ENCODE data around the gene RNF213. TPM values are rescaled to one million over a fixed set of nuclear protein-coding genes. Genes with fewer than 3 reads are reported as not detected.
A peak's percentile ranks its signal among the peaks of the same experiment; 100 is the strongest.

Gene RNF213
- total and polyA plus RNA-seq, 4 donors: 67.0 to 198 (median 106) TPM

GRCh38 chr17:80292521-80292971 lies 31.9 kb downstream of the RNF213 start:
- peaks cover 17 to 76% (median 47%) of the 10 kb centered on the region in 4 donors for H3K36me3 ChIP-seq (ENCODE audit: control insufficient read depth in 4 of 4, insufficient read depth in 4 of 4, low read length in 4 of 4)
- WGBS, 2 donors: 94 to 95% methylated on average over 10 of the region's 10 CpGs
- no peak for ATAC-seq (ENCODE audit: insufficient read depth, low FRiP score)

DNA sequence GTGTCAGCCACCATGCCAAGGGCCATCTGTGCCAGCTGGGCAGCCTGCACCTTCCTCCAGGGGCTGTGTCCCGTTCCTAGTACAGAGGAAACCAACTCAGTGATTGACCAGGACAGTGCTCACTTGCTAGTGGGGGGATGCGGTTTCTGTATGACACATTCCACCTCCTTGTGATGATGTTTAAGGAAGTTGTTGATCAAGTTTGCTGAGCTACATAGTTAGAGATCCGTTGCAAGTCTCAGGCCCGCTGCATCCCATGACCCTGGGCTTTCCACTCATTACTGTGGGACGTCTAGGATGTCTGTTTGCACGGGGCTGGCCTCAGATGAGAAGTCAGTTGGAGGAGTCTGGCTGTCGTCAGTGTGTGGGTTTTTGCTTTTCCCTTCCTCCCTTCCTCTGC lies 33.6 kb downstream of the RNF213 start:
- no peaks in the 10 kb centered on the region for H3K27me3 ChIP-seq (ENCODE audit: control insufficient read depth in 3 of 3, insufficient read depth in 3 of 3, low read length in 2 of 3)
- peaks cover 21 to 71% (median 49%) of the 10 kb centered on the region in 4 donors for H3K36me3 ChIP-seq (ENCODE audit: control insufficient read depth in 4 of 4, insufficient read depth in 4 of 4, low read length in 4 of 4)
- H3K9me3 ChIP-seq (ENCODE audit: control insufficient read depth in 4 of 4, insufficient read depth in 3 of 4, low read length in 3 of 4): no peaks in the 10 kb centered on the region
- 73 to 78% methylated on average over 7 of the region's 7 CpGs for WGBS, 2 donors
- no peak overlapping the region for H3K27ac ChIP-seq (ENCODE audit: low read depth in 1 of 2, low read length in 1 of 2)
- no peak for TF ChIP-seq CTCF (IDR thresholded peaks at IDR 0.05; ENCODE audit: control extremely low read depth, extremely low read depth)
- DNase-seq: no peak
- no peak overlapping the region for H3K9ac ChIP-seq (ENCODE audit: insufficient read depth in 1 of 2, low read length in 2 of 2)
- H3K4me3 ChIP-seq: no peak overlapping the region
- H3K4me1 ChIP-seq (ENCODE audit: control insufficient read depth in 5 of 5, insufficient read depth in 5 of 5, low read length in 5 of 5): no peaks in the 10 kb centered on the region
- no peak for ATAC-seq (ENCODE audit: insufficient read depth, low FRiP score)

More at GRCh38 chr17:80292521-80292971, 31.9 kb downstream of the RNF213 start:
- no peak overlapping the region for H3K27ac ChIP-seq (ENCODE audit: low read depth in 1 of 2, low read length in 1 of 2)
- no peak for TF ChIP-seq CTCF (IDR thresholded peaks at IDR 0.05; ENCODE audit: control extremely low read depth, extremely low read depth)
- DNase-seq: peak in 1 of 3 donors; percentile 12
- H3K27me3 ChIP-seq (ENCODE audit: control insufficient read depth in 3 of 3, insufficient read depth in 3 of 3, low read length in 2 of 3): no peaks in the 10 kb centered on the region
- H3K9me3 ChIP-seq (ENCODE audit: control insufficient read depth in 4 of 4, insufficient read depth in 3 of 4, low read length in 3 of 4): no peaks in the 10 kb centered on the region
- no peak overlapping the region for H3K9ac ChIP-seq (ENCODE audit: insufficient read depth in 1 of 2, low read length in 2 of 2)
- H3K4me1 ChIP-seq (ENCODE audit: control insufficient read depth in 5 of 5, insufficient read depth in 5 of 5, low read length in 5 of 5): no peaks in the 10 kb centered on the region
- H3K4me3 ChIP-seq: no peak overlapping the region

- WGBS, 2 donors: 89 to 91% methylated on average over 6 of the region's 6 CpGs
- H3K27ac ChIP-seq (ENCODE audit: low read depth in 1 of 2, low read length in 1 of 2): no peak overlapping the region
- H3K9me3 ChIP-seq (ENCODE audit: control insufficient read depth in 4 of 4, insufficient read depth in 3 of 4, low read length in 3 of 4): no peaks in the 10 kb centered on the region
- peaks cover 21 to 68% (median 50%) of the 10 kb centered on the region in 4 donors for H3K36me3 ChIP-seq (ENCODE audit: control insufficient read depth in 4 of 4, insufficient read depth in 4 of 4, low read length in 4 of 4)
- no peak overlapping the region for H3K4me3 ChIP-seq
- no peak for TF ChIP-seq CTCF (IDR thresholded peaks at IDR 0.05; ENCODE audit: control extremely low read depth, extremely low read depth)
- no peak for DNase-seq
- H3K9ac ChIP-seq (ENCODE audit: insufficient read depth in 1 of 2, low read length in 2 of 2): no peak overlapping the region
- ATAC-seq (ENCODE audit: insufficient read depth, low FRiP score): no peak
- no peaks in the 10 kb centered on the region for H3K27me3 ChIP-seq (ENCODE audit: control insufficient read depth in 3 of 3, insufficient read depth in 3 of 3, low read length in 2 of 3)
- H3K4me1 ChIP-seq (ENCODE audit: control insufficient read depth in 5 of 5, insufficient read depth in 5 of 5, low read length in 5 of 5): no peaks in the 10 kb centered on the region
These were observed 34.0 kb downstream of the RNF213 start for GRCh38 chr17:80294653-80295052.

GRCh38 chr17:80295146-80295545 lies 34.5 kb downstream of the RNF213 start:
- Histone ChIP-seq H3K27me3 (ENCODE audit: control insufficient read depth in 3 of 3, insufficient read depth in 3 of 3, low read length in 2 of 3) (no peaks in the 10 kb centered on the region), H3K4me3 (no peak overlapping the region), H3K27ac (ENCODE audit: low read depth in 1 of 2, low read length in 1 of 2) (no peak overlapping the region), H3K4me1 (ENCODE audit: control insufficient read depth in 5 of 5, insufficient read depth in 5 of 5, low read length in 5 of 5) (no peaks in the 10 kb centered on the region), H3K36me3 (ENCODE audit: control insufficient read depth in 4 of 4, insufficient read depth in 4 of 4, low read length in 4 of 4) (peaks cover 21 to 64% (median 54%) of the 10 kb centered on the region in 4 donors), H3K9ac (ENCODE audit: insufficient read depth in 1 of 2, low read length in 2 of 2) (no peak overlapping the region), H3K9me3 (ENCODE audit: control insufficient read depth in 4 of 4, insufficient read depth in 3 of 4, low read length in 3 of 4) (no peaks in the 10 kb centered on the region)
- no peak for DNase-seq
- WGBS, 2 donors: 93 to 95% methylated on average over 5 of the region's 5 CpGs
- no peak for ATAC-seq (ENCODE audit: insufficient read depth, low FRiP score)
- TF ChIP-seq CTCF (IDR thresholded peaks at IDR 0.05; ENCODE audit: control extremely low read depth, extremely low read depth): no peak

Data from lung (tissue), 12 donors.